HG03439 (cell line): Measurements from ENCODE around the gene PMAIP1.
A peak's percentile ranks its signal among the peaks of the same experiment; 100 is the strongest.
"Not testable (repeated sequence)": the region's sequence is repeated elsewhere in the genome, so short reads cannot be mapped to it uniquely, and the experiment has no call there.

ENCODE experiments used
- ATAC-seq: cut with Tn5 transposase; IDR thresholded peaks from one replicate; pipeline ENCODE4 v1.9.1; 2021; ENCODE audit warnings: mild to moderate bottlenecking, moderate library complexity; ENCODE audit not compliant: unreplicated experiment

PMAIP1 gene

GRCh38 chr18:59899298-59900221 is at the start of gene PMAIP1:
TSS of gene PMAIP1 (plus strand) at chr18:59899996. CDS start at chr18:59900178, 182 bp downstream.
- ATAC-seq, result peak; percentile 70

DNA sequence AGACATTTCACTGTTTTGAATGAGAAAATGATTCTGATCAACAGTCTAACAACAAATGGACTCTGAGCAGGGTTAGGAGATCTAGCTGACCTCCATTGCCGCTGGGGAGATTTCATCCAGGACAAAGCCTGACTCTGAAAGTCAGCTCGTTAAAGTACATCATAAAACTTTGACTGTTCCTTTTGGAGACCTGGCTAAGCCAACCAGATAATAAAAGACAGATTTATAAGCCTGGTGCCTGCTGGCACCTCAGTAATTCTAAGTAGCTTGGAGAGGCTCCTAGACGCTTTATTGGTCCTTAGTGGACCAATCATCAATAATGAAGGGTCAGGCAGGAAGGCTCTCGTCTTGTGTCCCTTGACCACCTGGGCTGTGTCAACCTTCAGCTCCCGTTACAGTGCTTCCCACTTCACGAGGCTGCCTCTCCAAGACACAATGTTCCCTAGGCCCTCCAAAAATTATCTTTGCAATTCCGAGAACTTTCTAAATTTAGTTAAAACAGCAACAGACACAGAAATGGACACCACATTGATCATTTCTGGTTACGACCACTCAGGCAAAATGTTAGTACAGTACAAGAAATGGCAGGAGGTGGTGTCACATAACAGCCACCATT is 47.9 kb upstream of the PMAIP1 start:
- no peak for ATAC-seq

DNA sequence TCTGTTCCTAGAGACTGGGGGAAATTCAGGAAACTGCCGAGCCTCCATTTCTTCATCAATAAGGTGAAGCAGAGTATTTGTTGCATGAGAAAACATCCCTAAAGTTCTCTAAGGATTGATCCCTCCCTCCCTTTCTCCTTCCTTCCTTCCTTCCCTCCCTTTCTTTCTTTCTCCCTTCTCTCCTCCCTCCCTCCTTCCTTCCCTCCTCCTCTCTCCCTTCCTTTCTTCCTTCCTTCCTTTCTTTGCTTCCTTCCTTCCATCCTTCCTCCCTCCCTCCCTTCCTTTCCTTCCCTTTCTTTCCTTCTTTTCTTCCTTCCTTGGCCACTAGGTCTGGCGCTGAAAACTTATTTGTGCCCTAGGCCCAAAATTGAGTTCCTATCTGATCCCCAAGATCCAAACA is 47.2 kb upstream of the PMAIP1 start:
- no peak for ATAC-seq

- no peak for ATAC-seq
Observed at GRCh38 chr18:59853380-59853779, 46.4 kb upstream of the PMAIP1 start.

DNA sequence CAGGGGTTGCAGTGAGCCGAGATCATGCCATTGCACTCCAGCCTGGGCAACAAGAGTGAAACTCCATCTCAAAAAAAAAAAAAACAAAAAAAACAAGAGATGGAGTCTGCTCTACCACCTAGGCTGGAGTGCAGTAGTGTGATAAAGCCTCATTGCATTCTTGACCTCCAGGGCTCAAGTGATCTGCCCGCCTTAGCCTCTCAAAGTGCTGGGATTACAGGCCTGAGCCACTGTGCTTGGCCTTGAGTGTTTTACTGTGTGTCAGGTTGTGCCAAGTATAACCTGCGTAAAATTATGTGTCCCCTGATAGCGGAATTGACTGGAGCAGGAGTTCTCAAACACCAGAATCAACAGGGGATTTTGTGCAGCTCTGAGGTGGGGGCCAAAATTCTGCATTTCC is 45.8 kb upstream of the PMAIP1 start:
- ATAC-seq, result not testable (repeated sequence)

DNA sequence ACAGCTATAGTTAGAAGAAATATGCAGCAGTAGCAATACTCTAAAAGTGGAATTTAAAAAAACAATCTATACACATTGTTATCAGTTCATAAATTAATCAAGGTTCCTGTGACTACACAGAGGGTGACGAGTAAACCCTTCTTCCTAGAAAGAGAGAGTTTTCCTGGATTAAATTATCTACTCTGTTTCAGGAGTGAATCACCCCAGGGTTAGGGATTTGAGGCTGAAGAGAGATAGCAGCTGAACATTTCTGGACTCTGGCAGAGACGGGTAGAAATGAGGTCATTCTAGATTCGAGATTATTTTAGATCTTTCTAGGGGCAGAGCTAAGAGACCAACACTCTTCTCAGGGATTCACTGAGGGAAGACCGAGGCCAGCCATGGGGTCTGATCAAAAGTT is 38.8 kb upstream of the PMAIP1 start:
- ATAC-seq, result no peak

- peak; percentile 69 for ATAC-seq
Observed at GRCh38 chr18:59861963-59862819, 37.6 kb upstream of the PMAIP1 start.

GRCh38 chr18:59865241-59865986 is 34.4 kb upstream of the PMAIP1 start:
- ATAC-seq, result no peak

GRCh38 chr18:59866551-59867269 is 33.1 kb upstream of the PMAIP1 start:
- no peak for ATAC-seq

GRCh38 chr18:59867337-59868104 is 32.3 kb upstream of the PMAIP1 start:
- no peak for ATAC-seq

DNA sequence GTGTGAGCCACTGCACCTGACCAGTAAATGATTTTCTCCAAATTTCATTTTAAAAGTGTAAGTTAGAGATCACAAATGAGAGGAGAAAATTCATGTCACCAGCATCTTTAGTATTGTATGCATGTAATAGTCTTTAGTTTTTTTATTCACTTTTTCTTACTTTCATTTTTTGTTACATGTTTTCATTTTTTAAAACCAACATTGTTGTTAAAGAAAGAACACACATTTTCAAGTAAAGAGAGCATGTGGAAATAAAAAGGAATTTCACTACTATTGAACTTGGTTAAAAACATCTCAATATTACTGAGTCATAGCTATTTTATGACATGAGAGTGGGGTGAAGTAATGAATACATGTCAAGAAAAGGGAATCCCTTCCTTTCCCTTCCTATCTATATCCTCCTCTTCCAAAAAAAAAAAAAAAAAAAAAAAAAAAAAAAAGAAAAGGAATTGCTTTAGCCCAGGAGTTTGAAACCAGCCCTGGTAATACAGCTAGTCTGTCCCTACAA is 29.1 kb upstream of the PMAIP1 start:
- no peak for ATAC-seq

- no peak for ATAC-seq
Observed at GRCh38 chr18:59871711-59872362, 28.0 kb upstream of the PMAIP1 start.

GRCh38 chr18:59873641-59874040 is 26.2 kb upstream of the PMAIP1 start:
- ATAC-seq, result no peak

DNA sequence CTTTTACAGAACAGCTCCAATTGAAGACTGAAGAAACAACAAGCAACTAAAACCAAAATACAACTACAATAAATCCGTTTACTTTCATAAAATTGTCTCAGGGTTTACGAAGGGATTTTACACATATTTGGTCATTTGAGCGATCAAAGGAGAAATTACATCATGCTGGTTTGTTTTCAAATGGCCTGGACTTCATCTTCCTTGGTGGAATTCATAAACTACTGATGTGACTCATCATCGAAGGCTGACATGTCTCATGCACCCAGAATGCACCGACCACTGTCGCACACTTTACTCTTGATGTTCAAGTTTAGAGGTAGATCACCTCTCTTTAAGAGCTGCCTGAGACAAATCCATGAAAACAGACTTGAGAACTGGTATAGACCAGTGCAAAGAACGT is 25.6 kb upstream of the PMAIP1 start:
- no peak for ATAC-seq

DNA sequence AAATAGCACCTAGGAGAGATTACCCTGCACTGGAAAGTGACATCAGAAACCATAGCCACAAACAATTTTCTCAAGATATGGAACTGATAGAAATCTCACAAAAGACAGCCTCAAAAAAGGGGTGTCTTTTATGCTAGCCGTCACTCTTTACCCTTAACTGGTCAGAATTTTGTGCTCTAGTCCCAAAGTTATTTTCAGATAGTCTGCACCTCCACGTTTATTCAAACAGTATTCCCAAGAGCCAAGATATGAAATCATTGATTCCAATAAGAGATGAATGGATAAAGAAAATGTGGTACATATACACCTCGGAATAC is 23.5 kb upstream of the PMAIP1 start:
- peak; percentile 66 for ATAC-seq

DNA sequence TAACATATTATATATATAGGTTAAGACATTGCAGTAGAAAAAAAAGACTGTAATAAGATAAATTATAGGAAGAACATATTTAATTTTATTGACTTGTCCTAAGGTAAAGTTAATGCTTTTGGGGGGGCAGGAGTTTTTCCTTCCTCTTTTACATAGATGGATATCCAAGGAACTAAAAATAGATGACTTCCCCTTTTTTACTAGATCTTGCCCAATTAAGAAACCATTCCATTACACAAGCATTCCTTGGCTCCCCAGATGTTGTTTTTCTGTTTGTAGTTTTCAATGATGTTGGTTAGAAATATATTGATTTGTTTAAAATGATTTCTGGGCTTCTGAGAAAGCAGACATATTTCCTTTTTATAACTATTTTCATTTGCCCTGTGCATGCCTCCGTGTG is 22.4 kb upstream of the PMAIP1 start:
- no peak for ATAC-seq

- peak; percentile 40 for ATAC-seq
Observed at GRCh38 chr18:59878644-59879043, 21.2 kb upstream of the PMAIP1 start.

- no peak for ATAC-seq
Observed at GRCh38 chr18:59881728-59882656, 17.8 kb upstream of the PMAIP1 start.
